ENCODE data around the gene CLRN3.

The CLRN3 gene

DNA sequence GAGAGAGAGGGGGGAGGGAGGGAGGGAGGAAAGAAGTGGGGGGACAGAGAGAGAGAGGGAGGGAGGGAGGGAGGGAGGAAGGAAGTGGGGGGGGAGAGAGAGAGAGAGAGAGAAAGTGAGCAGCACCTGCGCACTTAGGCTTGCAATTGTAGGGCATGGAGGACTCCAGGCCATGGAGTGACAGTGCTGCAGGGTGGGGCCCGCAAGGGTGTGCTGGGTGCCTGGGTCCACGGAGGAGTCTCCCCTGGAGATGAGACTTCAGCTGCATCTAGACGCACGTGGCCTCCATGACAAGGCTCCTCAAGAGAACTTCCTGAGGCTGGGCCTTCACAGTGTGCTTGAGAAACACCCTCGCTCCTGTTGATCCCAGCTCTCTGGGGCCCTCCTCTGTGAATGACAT, 44.5 kb downstream of the CLRN3 start:
- TF ChIP-seq POLR2A (IDR thresholded peaks at IDR 0.05; ENCODE audit: low read depth, low read length) = no peak
- FAIRE-seq (no peak), DNase-seq (ENCODE audit: insufficient read length, low spot score) (no peak)

DNA sequence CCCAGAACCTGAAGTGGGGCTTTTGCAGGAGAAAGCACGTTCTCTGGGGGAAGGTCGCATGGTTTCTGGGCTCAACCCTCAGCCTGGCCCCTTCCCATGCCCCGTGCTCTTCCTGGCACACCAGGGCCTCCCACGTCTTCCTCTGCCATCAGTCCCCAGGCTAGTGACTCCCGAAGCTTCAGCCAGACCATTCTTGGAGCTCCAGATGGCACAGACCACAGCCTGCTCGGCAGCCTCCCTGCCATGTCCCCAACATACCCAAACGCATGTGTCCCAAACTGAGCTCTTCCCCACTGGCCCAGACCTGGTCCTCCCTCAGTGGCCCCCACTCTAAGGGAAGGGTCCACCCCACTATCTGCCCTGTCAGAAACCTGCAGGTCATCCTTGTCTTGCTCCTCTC, 47.0 kb downstream of the CLRN3 start:
- DNase-seq (ENCODE audit: insufficient read length, low spot score) (no peak), FAIRE-seq (no peak)
- TF ChIP-seq POLR2A (IDR thresholded peaks at IDR 0.05; ENCODE audit: low read depth, low read length) = no peak

DNA sequence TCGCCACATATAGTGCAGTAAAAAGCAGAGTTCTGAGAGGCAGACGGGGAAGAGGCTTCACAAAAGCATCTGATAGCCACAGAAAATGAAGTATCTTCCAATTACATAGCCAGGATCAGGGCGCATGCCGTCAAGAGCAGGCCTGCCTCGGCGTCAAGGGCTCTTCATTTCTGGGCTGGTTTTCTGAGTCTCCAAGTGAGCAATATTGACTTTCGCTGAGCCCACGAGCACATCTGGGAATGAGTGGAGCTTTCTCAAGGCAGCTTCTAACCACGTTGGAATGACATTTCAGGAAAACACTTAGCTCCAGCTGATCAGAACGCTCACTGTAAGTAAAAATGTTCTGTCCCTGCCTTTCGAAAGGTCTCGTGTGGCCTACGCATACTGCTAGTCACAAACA, 51.9 kb downstream of the CLRN3 start:
- DNase-seq (ENCODE audit: insufficient read length, low spot score) (no peak), FAIRE-seq (no peak)
- no peak for TF ChIP-seq POLR2A (IDR thresholded peaks at IDR 0.05; ENCODE audit: low read depth, low read length)

DNA sequence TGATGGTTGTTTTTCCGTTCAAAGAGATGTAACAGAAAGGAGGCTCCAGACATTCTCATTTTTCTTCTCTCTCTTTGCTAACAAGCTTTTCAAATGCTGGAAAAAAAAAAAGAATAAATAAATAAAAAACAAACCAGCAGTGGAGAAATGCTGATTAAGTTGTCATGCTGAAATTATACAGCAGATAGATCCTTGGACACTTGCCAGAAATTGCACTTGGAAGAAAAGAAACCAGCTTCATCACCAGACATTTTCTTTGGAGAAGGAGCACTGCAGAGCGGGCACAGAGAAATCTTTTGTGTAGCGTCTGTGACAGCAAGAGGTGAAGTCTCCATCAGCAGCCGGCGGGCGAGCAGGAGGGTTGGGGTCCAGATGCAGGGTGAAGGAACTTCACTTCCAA, 55.8 kb downstream of the CLRN3 start:
- FAIRE-seq = no peak
- no peak for DNase-seq (ENCODE audit: insufficient read length, low spot score)
- TF ChIP-seq POLR2A (IDR thresholded peaks at IDR 0.05; ENCODE audit: low read depth, low read length) = no peak

DNA sequence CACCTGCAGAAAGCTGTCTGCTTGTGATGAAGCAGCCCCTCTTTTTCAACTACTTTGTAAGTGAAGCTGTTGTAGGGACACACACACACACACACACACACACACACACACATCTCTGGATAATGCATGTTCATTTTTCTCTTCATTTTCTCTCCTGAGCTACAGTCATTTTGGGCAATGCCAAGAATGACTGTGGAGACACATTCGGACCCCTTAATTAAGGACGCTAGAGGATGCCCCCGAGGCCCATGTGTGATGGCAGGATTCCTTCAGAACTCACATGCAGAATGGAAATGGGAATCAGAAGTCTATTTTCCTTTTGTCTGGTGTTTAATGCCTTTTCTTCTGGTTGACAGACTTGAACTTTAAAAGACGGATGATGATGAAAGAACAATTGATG, 56.6 kb downstream of the CLRN3 start:
- DNase-seq (ENCODE audit: insufficient read length, low spot score) = no peak
- no peak for FAIRE-seq
- no peak for TF ChIP-seq POLR2A (IDR thresholded peaks at IDR 0.05; ENCODE audit: low read depth, low read length)

DNA sequence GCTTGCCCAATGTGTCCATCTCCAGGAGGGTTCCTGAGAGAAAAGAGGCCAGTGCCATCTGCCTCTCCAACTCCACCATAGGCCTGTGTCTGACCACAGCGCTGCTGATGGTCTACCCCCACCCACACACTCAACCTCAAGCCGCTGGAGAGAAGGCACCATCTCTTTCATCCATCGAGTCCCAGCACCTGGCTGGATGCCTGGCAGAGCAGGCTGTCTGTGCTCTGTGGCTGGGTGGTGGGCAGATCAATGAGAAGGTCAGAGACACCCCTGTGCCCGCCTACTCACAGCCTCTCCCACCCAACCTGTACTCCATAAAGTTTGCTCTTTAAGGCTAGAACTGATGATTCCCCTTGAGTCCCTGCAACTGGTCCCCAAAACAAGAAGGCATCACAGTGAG, 58.0 kb downstream of the CLRN3 start:
- FAIRE-seq (no peak), DNase-seq (ENCODE audit: insufficient read length, low spot score) (no peak)
- TF ChIP-seq POLR2A (IDR thresholded peaks at IDR 0.05; ENCODE audit: low read depth, low read length) = no peak

DNA sequence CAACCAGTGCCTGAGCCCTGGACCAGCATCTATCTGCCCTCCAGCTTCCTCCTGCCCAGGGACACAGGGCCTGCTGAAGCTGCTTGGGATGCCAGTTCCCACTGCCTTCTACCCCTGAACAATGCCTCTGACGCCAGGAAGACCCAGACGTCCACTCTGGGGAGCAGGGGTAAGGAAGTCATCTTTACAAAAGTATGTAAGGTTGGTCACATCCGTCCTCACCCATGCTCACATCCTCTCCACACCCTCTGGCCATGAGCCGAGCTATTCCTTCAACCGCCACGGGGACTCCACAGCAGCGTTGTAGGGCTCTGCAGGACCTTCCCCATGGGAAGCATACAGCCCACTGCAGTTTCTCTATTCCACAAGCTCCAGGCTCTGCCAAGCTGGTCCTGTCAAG, 58.5 kb downstream of the CLRN3 start:
- no peak for TF ChIP-seq POLR2A (IDR thresholded peaks at IDR 0.05; ENCODE audit: low read depth, low read length)
- DNase-seq (ENCODE audit: insufficient read length, low spot score) (no peak), FAIRE-seq (no peak)

DNA sequence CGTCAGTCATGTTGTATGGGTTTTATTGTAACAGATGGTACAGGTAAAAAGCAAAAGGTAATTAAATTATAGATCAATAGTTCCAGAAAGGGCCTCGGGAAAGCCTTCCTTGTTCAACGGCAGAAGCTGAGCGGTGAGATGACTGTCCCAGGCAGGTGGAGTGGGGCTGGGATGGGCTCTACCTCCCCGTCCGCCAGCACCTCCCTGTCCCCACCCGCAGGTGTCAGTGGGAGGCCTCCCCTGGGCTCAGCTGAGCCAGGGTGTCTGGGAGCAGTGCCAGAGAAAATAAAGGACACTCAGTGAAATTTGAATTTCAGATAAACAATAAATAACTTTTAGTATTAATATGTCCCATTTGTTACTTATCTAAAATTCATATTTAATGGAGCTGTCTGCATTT, 58.9 kb downstream of the CLRN3 start:
- no peak for FAIRE-seq
- no peak for TF ChIP-seq POLR2A (IDR thresholded peaks at IDR 0.05; ENCODE audit: low read depth, low read length)
- DNase-seq (ENCODE audit: insufficient read length, low spot score) = no peak

DNA sequence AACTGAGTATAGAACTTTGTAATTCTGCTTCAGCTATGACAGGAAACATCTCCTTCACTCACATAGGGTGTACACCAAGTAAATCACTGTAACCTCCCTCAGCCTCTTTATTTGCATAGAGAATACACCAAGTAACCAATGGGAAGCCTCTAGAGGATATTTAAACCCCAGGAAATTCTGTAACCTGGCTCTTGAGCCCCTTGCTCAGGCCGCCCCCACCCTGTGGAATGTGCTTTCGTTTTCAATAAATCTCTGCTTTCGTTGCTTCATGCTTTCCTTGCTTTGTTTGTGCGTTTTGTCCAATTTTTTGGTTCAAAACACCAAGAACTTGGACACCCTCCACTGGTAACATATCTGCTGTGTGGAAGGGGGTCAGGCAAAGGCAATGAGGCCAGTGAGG, 60.2 kb downstream of the CLRN3 start:
- FAIRE-seq = no peak
- no peak for DNase-seq (ENCODE audit: insufficient read length, low spot score)
- no peak for TF ChIP-seq POLR2A (IDR thresholded peaks at IDR 0.05; ENCODE audit: low read depth, low read length)

DNA sequence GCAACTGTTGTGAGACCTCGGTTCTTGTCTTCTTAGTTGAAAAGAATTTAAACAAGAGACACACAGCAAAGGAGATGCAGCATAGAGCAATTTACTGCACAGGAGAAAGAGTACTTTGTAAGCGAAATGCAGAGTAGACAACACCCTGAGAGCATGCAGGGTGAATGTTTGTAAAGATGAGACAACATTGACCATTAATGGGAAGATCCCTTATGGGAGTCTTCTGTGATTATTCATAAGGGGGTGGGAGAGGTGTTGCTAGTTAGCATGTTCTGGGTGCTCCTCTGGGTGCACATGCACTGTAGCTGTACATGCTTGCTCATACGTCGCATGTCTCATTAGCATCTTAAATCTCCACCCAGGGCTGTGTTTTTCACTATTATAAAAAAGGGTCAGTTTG, 62.3 kb downstream of the CLRN3 start:
- no peak for TF ChIP-seq POLR2A (IDR thresholded peaks at IDR 0.05; ENCODE audit: low read depth, low read length)
- no peak for FAIRE-seq
- DNase-seq (ENCODE audit: insufficient read length, low spot score) = no peak
